SK-N-SH (cell line): ENCODE data around the gene CTDP1. TPM values are rescaled to one million over a fixed set of nuclear protein-coding genes. Genes with fewer than 3 reads are reported as not detected.
A peak's percentile ranks its signal among the peaks of the same experiment; 100 is the strongest.

Experiments used
- CTCF ChIA-PET: fragments of 300-600, 350-600 bp; formaldehyde crosslinking; extraction: SDS; loops from one replicate; lab custom pipeline; 2021; lab: Yijun Ruan, JAX
- POLR2A ChIA-PET: fragments of 350-600 bp; sonication (Branson Sonifier 250); formaldehyde crosslinking; extraction: SDS; loops from one replicate; lab custom pipeline; 2020; ENCODE audit warnings: antibody characterized with exemption, inconsistent platforms; lab: Yijun Ruan, JAX
- DNase-seq: peaks from one replicate; pipeline ENCODE4 v3.0.0; 2012
- H2AFZ ChIP-seq: fragments of 200-600 bp; sonication (generic); 2 replicates; pipeline ENCODE4 v1.8.1; 2016; ENCODE audit warnings: antibody characterized with exemption, mild to moderate bottlenecking, low read depth
- H3F3A ChIP-seq: fragments of 200-600 bp; sonication (generic); replicated peaks from 2 replicates; pipeline ENCODE3; 2016; ENCODE audit warnings: antibody characterized with exemption, mild to moderate bottlenecking; ENCODE audit not compliant: insufficient read depth
- H3K27ac ChIP-seq, 2 experiments: fragments of 200-500 bp in 1 of 2; fragments of 200-600 bp in 1 of 2; sonication (Bioruptor generic) in 1 of 2; sonication (generic), shearing (Covaris generic) in 1 of 2; 2 replicates each; pipeline versions ENCODE4 v1.5.1 to v1.6.1; 2014 to 2016; ENCODE audit warnings: low read depth in 2 of 2, inconsistent platforms in 1 of 2, low read length in 1 of 2, mild to moderate bottlenecking in 1 of 2, mixed read lengths in 1 of 2
- H3K27me3 ChIP-seq: fragments of 200-600 bp; sonication (generic), shearing (Covaris generic); 2 replicates; pipeline ENCODE4 v1.6.1; 2016; ENCODE audit warnings: mixed run types; ENCODE audit not compliant: insufficient read depth
- H3K36me3 ChIP-seq, 2 experiments: fragments of 200-500 bp in 1 of 2; fragments of 200-600 bp in 1 of 2; sonication (Bioruptor generic) in 1 of 2; sonication (generic) in 1 of 2; replicated peaks in 1 of 2; 2 replicates each; pipeline versions ENCODE3 to v1.5.1; 2014 to 2016; ENCODE audit warnings: low read length in 1 of 2, mild to moderate bottlenecking in 1 of 2; ENCODE audit not compliant: insufficient read depth in 2 of 2, control insufficient read depth in 1 of 2
- H3K4me1 ChIP-seq, 2 experiments: fragments of 200-500 bp in 1 of 2; fragments of 200-600 bp in 1 of 2; sonication (Bioruptor generic) in 1 of 2; sonication (generic), shearing (Covaris generic) in 1 of 2; 2 replicates each; pipeline versions ENCODE4 v1.5.1 to v1.6.1; 2014 to 2016; ENCODE audit warnings: low read depth in 1 of 2, low read length in 1 of 2, mixed run types in 1 of 2; ENCODE audit not compliant: insufficient read depth in 2 of 2, control insufficient read depth in 1 of 2
- H3K4me2 ChIP-seq: fragments of 200-600 bp; sonication (generic), shearing (Covaris generic); 2 replicates; pipeline ENCODE4 v1.6.1; 2017; ENCODE audit warnings: mixed run types
- H3K4me3 ChIP-seq, 2 experiments: fragments of 200-500 bp in 1 of 2; fragments of 200-600 bp in 1 of 2; sonication (Bioruptor generic) in 1 of 2; sonication (generic), shearing (Covaris generic) in 1 of 2; 2 replicates each; pipeline versions ENCODE4 v1.5.1 to v1.8.1; 2014 to 2016; ENCODE audit warnings: low read depth in 2 of 2, inconsistent platforms in 1 of 2, low read length in 1 of 2, mild to moderate bottlenecking in 1 of 2, mixed read lengths in 1 of 2, moderate library complexity in 1 of 2
- H3K79me2 ChIP-seq: fragments of 200-600 bp; sonication (generic); 2 replicates; pipeline ENCODE4 v1.8.1; 2017; ENCODE audit warnings: mild to moderate bottlenecking; ENCODE audit not compliant: insufficient read depth
- H3K9ac ChIP-seq: fragments of 200-600 bp; sonication (generic); 2 replicates; pipeline ENCODE4 v1.6.1; 2017; ENCODE audit warnings: mixed run types
- H3K9me2 ChIP-seq: fragments of 200-600 bp; sonication (generic); 2 replicates; pipeline ENCODE4 v1.6.1; 2017; ENCODE audit warnings: mixed run types
- H3K9me3 ChIP-seq: fragments of 200-600 bp; sonication (generic); 2 replicates; pipeline ENCODE4 v1.6.1; 2017; ENCODE audit warnings: mixed run types, mild to moderate bottlenecking, moderate library complexity
- H4K20me1 ChIP-seq: fragments of 200-600 bp; sonication (generic); 2 replicates; pipeline ENCODE4 v1.6.1; 2017; ENCODE audit warnings: mild to moderate bottlenecking, mixed run types; ENCODE audit not compliant: insufficient read depth
- CHD2 ChIP-seq: fragments of 150-350 bp; IDR thresholded peaks from 2 replicates; pipeline ENCODE4 v1.6.1; 2018; ENCODE audit warnings: low read length; ENCODE audit not compliant: partially characterized antibody
- CTCF ChIP-seq: fragments of 200-600 bp; sonication (generic); IDR thresholded peaks from 2 replicates; pipeline ENCODE4 v1.6.1; 2017; ENCODE audit warnings: antibody characterized with exemption, mild to moderate bottlenecking, moderate library complexity
- ELF1 ChIP-seq: IDR thresholded peaks from 2 replicates; pipeline ENCODE4 v1.4.0; 2012
- EP300 ChIP-seq, 2 experiments: IDR thresholded peaks; 2 replicates each; pipeline versions ENCODE4 v1.4.0 to v1.6.1; 2012; ENCODE audit warnings: borderline replicate concordance in 1 of 2, low read depth in 1 of 2, low read length in 1 of 2
- FOXJ3 ChIP-seq: sonication (generic); formaldehyde crosslinking; IDR thresholded peaks from 2 replicates; pipeline ENCODE4 v1.5.1; 2020; ENCODE audit warnings: mild to moderate bottlenecking, missing genetic modification reagents
- FOXM1 ChIP-seq: IDR thresholded peaks from 2 replicates; pipeline ENCODE4 v1.4.0; 2012; ENCODE audit warnings: low read depth, mild to moderate bottlenecking
- GABPA ChIP-seq: IDR thresholded peaks from 2 replicates; pipeline ENCODE4 v1.4.0; 2012; ENCODE audit warnings: low read depth, mild to moderate bottlenecking
- MAX ChIP-seq: IDR thresholded peaks from 2 replicates; pipeline ENCODE4 v1.4.0; 2012; ENCODE audit warnings: low read depth
- MEF2A ChIP-seq: IDR thresholded peaks from 2 replicates; pipeline ENCODE4 v1.4.0; 2012; ENCODE audit warnings: low read depth, borderline replicate concordance
- MXI1 ChIP-seq: IDR thresholded peaks from 2 replicates; pipeline ENCODE4 v1.6.1; 2012; ENCODE audit warnings: mild to moderate bottlenecking, low read depth, low read length, improper control_type of control experiment
- PBX3 ChIP-seq: IDR thresholded peaks from 2 replicates; pipeline ENCODE4; 2012
- POLR2AphosphoS5 ChIP-seq: IDR thresholded peaks from 2 replicates; pipeline ENCODE4 v1.6.1; 2012; ENCODE audit warnings: low read depth, low read length
- REST ChIP-seq: IDR thresholded peaks from 2 replicates; pipeline ENCODE4 v1.6.1; 2012; ENCODE audit warnings: mild to moderate bottlenecking, low read depth, low read length, moderate library complexity
- RFX5 ChIP-seq: IDR thresholded peaks from 2 replicates; pipeline ENCODE4 v1.6.1; 2012; ENCODE audit warnings: mild to moderate bottlenecking, improper control_type of control experiment, low read length
- SIN3A ChIP-seq: IDR thresholded peaks from 2 replicates; pipeline ENCODE4 v1.6.1; 2012; ENCODE audit warnings: low read depth, mild to moderate bottlenecking, low read length, moderate library complexity, borderline replicate concordance
- SMC3 ChIP-seq: IDR thresholded peaks from 2 replicates; pipeline ENCODE4 v1.6.1; 2012; ENCODE audit warnings: low read depth, low read length, improper control_type of control experiment
- TAF1 ChIP-seq: IDR thresholded peaks from 2 replicates; pipeline ENCODE4 v1.6.1; 2012; ENCODE audit warnings: low read depth, mild to moderate bottlenecking, low read length, moderate library complexity, borderline replicate concordance
- TEAD4 ChIP-seq: IDR thresholded peaks from 2 replicates; pipeline ENCODE4 v1.4.0; 2012; ENCODE audit warnings: mild to moderate bottlenecking, borderline replicate concordance; ENCODE audit not compliant: insufficient read depth
- USF1 ChIP-seq: IDR thresholded peaks from 2 replicates; pipeline ENCODE4 v1.4.0; 2012; ENCODE audit warnings: low read depth, borderline replicate concordance
- ZBTB33 ChIP-seq: IDR thresholded peaks from 2 replicates; pipeline ENCODE4 v1.4.0; 2012; ENCODE audit warnings: low read depth, borderline replicate concordance
- WGBS: methylation state at CpG from one replicate; pipeline ENCODE4 v1.1.6; 2017; ENCODE audit warnings: low lambda C conversion rate; 5-methylcytosine and 5-hydroxymethylcytosine counted together
- polyA plus RNA-seq, 3 experiments: library from polyadenylated mRNA; depleted of rRNA; stranded (reverse); fragments of >200 nt; gene quantifications; 2 replicates each; pipeline ENCODE4 v1.2.3, GENCODE V29; 2012
- TF ChIP-seq, protein P1 (sequence below): fragments of 150-350 bp; IDR thresholded peaks from 2 replicates; pipeline ENCODE4 v1.6.1; 2017; ENCODE audit warnings: antibody characterized with exemption, low read length, low read depth, borderline replicate concordance

Gene CTDP1
- polyA plus RNA-seq, 1 of the 3 experiments (the other 2 are of a cell fraction), result 15.6 TPM

- TF ChIP-seq MXI1 (no peak), TEAD4 (no peak)
Measured at GRCh38 chr18:79684787-79685186, 5.2 kb downstream of the CTDP1 start (continued).

GRCh38 chr18:79685281-79685680, 5.7 kb downstream of the CTDP1 start:
- Histone ChIP-seq H4K20me1 (peaks cover 84% of the 10 kb centered on the region), H3F3A (no peaks in the 10 kb centered on the region), H3K4me1 (peaks cover 0 to 15% of the 10 kb centered on the region in 2 experiments; a peak in 1 of 4 replicates), H3K9me3 (no peaks in the 10 kb centered on the region), H3K4me3 (no peak overlapping the region), H3K36me3 (no peaks in the 10 kb centered on the region), H3K79me2 (peaks cover 84% of the 10 kb centered on the region), H3K27me3 (no peaks in the 10 kb centered on the region), H2AFZ (no peak overlapping the region), H3K4me2 (no peak overlapping the region), H3K9me2 (no peaks in the 10 kb centered on the region), H3K27ac (no peak overlapping the region), H3K9ac (no peak overlapping the region)
- ChIA-PET CTCF (no interaction called here), POLR2A (no interaction called here)
- no peak for TF ChIP-seq EP300 (IDR thresholded peaks at IDR 0.05; ENCODE audit: borderline replicate concordance in 1 of 2, low read depth in 1 of 2, low read length in 1 of 2)
- no peak for TF ChIP-seq FOXJ3 (CRISPR knock-in tag)
- TF ChIP-seq, protein P1, sequence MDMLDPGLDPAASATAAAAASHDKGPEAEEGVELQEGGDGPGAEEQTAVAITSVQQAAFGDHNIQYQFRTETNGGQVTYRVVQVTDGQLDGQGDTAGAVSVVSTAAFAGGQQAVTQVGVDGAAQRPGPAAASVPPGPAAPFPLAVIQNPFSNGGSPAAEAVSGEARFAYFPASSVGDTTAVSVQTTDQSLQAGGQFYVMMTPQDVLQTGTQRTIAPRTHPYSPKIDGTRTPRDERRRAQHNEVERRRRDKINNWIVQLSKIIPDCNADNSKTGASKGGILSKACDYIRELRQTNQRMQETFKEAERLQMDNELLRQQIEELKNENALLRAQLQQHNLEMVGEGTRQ, result no peak
- TF ChIP-seq RFX5, result no peak
- no peak for TF ChIP-seq SIN3A
- no peak for TF ChIP-seq MXI1
- no peak for TF ChIP-seq MEF2A
- no peak for TF ChIP-seq ZBTB33
- TF ChIP-seq GABPA, result no peak
- TF ChIP-seq MAX, result no peak
- TF ChIP-seq PBX3, result no peak
- TF ChIP-seq REST, result no peak
- TF ChIP-seq SMC3, result no peak
- TF ChIP-seq FOXM1, result no peak
- TF ChIP-seq TAF1, result no peak
- no peak for TF ChIP-seq CHD2
- TF ChIP-seq ELF1, result no peak
- no peak for TF ChIP-seq USF1
- TF ChIP-seq POLR2AphosphoS5, result no peak
- no peak for TF ChIP-seq CTCF
- WGBS, result 94% methylated on average over 8 of the region's 8 CpGs
- DNase-seq, result peak; percentile 3
